AG09309 (cell line): ENCODE data around the gene WDR5.

Experiments
- DNase-seq: peaks from one replicate; pipeline ENCODE4 v3.0.0-alpha.2; 2010; ENCODE audit warnings: low read depth
- H3K4me3 ChIP-seq: 2 replicates; pipeline ENCODE4 v1.5.1; 2011; ENCODE audit warnings: mild to moderate bottlenecking, low read depth, low read length, moderate library complexity; ENCODE audit not compliant: control insufficient read depth
- TF ChIP-seq, protein P1 (sequence below): IDR thresholded peaks from 2 replicates; pipeline ENCODE4 v1.5.1; 2011; ENCODE audit warnings: mild to moderate bottlenecking, low read depth, low read length, inconsistent platforms; ENCODE audit not compliant: insufficient read depth, control insufficient read depth; ENCODE audit errors: missing control alignments

The WDR5 gene

DNA sequence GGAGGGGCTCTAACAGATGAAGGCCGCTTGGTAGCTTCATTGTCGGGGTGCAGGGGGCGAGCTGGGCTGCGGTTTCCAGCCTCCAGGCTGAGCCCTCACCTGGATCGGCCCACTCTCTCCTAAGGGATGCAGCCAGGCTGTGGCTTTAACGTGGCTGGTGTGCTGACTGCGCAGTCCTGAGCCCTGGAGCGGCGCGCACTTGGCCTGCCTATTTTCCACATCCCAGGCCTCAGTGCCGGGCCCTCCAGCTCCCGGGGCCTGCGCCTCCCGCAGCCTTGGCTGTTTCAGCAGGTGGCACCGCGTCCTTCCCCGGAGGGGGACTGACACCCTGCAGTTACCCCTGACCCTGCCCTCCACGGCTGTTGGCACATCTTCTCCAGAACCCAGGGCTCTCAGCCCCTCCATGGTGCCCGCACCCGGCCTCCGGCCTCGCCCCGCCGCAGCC, 27.1 kb downstream of the WDR5 start:
- peak overlapping the region; percentile 47; the same call in 1 of the 2 replicates for H3K4me3 ChIP-seq
- DNase-seq = no peak
- TF ChIP-seq, protein P1, sequence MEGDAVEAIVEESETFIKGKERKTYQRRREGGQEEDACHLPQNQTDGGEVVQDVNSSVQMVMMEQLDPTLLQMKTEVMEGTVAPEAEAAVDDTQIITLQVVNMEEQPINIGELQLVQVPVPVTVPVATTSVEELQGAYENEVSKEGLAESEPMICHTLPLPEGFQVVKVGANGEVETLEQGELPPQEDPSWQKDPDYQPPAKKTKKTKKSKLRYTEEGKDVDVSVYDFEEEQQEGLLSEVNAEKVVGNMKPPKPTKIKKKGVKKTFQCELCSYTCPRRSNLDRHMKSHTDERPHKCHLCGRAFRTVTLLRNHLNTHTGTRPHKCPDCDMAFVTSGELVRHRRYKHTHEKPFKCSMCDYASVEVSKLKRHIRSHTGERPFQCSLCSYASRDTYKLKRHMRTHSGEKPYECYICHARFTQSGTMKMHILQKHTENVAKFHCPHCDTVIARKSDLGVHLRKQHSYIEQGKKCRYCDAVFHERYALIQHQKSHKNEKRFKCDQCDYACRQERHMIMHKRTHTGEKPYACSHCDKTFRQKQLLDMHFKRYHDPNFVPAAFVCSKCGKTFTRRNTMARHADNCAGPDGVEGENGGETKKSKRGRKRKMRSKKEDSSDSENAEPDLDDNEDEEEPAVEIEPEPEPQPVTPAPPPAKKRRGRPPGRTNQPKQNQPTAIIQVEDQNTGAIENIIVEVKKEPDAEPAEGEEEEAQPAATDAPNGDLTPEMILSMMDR = no peak

DNA sequence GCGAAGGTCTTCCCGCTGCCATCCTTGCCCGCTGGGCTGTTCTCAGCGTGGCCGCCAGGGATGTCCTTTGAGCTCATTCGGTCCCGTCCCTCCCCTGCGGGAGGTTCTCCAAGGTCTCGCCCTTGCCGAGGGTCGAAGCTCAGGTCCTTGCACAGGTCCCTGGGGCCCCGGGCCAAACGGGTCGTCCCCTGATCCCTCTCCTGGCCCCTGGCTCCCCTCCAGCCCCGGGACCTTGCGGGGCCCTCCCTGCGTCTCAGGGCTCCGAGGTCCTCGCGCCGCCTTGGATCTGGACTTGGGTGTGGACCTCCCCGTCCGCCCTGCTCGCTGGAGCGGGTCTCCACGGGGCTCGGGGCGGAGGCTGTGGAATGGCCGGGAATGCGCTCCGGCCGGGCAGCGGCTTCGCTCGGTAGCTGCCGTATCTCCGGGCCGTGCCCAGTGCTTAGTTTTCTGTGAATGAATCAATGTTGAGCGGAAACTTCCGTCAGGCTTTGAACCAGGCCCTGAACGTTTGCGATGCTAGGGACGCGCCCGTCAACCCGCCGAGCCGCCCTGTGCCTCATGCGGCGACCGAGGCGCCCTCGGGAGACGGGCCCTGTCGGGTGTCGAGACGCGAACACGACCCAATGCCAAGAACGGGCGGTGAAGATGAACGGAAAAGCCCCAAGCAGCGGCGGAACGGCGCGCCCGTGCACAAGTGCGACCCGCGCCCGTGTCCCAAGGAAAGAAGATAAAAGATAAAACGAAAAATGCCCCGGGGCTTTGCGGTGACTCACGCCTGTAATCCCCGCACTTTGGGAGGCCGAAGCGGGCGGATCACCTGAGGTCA, 27.7 kb downstream of the WDR5 start:
- TF ChIP-seq, protein P1 = peak; percentile 51
- DNase-seq = no peak
- peak overlapping the region; percentile 47 for H3K4me3 ChIP-seq

DNA sequence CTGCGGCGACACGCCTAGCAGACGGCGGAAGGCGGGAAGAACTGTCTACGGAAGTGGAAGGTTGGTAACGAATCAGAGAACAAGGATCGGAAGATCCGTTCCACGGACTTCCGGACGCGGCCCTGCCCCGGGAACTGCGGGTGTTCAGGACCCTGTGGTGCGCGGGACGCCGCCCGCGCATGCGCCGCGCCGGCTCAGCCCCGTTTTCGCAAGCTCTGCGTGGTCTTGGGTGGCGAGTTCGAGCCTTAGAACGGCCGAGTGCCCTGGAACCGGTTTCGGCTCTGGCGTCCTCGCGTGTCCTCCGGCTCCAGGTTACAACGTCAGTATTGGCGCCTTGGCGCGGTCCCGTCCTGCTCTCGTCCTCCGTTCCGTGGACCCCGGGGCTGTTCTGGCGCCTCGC, 29.0 kb downstream of the WDR5 start:
- TF ChIP-seq, protein P1 = no peak
- no peak overlapping the region for H3K4me3 ChIP-seq
- no peak for DNase-seq

GRCh38 chr9:134165357-134166315, 29.8 kb downstream of the WDR5 start:
- TF ChIP-seq, protein P1 = no peak
- DNase-seq = no peak

DNA sequence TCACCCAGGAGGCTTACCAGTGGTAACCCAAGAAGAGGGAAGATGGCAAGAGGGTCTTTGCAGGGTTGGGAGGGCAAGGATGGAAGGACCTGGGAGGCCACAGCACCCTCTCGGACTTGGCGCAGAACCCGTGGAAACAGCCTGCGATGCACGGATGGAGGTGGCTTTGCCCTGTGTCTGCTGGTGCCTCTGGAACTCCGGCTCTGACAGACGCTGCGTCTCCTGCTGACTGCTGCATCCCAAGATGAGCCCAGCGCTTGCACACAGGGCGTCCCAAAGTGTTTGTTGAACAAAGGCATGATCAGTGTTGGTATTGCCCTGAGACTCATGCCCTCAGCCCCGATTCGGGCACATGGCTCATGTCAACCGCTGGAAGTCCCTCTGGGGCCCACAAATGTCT, 30.5 kb downstream of the WDR5 start:
- TF ChIP-seq, protein P1 = no peak

More at GRCh38 chr9:134165357-134166315, 29.8 kb downstream of the WDR5 start:
- H3K4me3 ChIP-seq = no peak overlapping the region

DNA sequence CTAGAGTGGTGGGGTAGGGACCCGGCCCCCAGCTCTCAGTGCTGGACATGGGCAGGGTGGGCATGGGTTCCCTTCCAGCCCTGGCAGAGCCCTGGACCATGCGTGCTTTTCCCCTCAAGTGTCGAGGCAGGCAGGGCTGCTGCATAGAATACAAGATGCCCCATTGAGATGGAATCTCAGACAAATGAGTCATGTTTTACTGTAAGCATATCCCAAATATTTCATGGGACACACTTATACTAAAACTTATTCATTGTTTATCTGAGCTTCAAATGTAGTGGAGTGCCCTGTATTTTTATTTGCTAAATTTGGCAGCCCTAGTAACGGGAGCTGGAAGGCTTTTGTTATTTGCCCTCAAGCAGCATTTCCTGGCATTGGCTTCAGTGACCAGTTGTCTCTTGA, 31.6 kb downstream of the WDR5 start:
- DNase-seq = no peak
- H3K4me3 ChIP-seq = no peak overlapping the region

More for the DNA sequence above, 30.5 kb downstream of the WDR5 start:
- no peak for DNase-seq
- no peak overlapping the region for H3K4me3 ChIP-seq

More for the DNA sequence above, 31.6 kb downstream of the WDR5 start:
- TF ChIP-seq, protein P1 = no peak
